HK-2 (cell line): ENCODE measurements around the gene TCF12.

Source experiments
- DNase-seq: peaks from one replicate; pipeline ENCODE4 v3.0.0-alpha.2; 2018; ENCODE audit not compliant: unreplicated experiment

Gene TCF12

DNA sequence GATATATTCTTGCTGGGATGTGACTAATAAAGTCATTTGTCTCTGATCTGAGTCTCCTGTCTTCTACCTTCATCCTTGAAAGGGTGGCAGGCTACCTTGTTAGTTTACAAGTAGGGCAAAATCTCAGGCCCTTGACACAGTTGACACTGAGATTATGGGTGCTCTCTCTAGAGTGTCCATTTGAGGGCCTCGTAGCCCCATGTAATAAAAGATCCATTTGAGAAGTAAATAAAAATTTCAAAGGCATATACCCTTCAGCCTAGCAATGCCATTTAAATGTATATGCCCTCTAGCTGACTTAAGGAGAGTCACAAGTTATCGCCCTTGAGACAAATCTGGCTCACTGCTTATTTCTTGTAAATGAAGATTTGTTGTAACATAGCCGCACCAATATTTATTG is 98.6 kb downstream of the TCF12 start:
- DNase-seq, result no peak

DNA sequence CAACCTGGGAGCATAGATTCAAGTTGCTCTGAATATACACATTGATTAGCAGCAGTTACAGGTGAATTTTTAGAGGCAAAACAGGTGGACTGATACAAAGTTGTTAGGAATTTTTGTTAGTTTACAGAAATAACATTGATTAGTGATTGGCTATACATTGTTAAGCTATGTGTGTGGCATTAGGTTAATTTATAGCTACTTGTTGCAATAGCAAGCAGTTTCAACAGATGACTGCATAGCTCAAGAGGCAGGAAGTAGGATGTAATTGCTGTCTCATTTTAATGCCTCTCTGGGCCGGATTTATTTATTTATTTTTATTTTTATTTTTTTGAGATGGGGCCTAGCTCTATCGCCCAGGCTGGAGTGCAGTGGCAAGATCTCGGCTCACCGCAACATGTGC is 99.7 kb downstream of the TCF12 start:
- no peak for DNase-seq

DNA sequence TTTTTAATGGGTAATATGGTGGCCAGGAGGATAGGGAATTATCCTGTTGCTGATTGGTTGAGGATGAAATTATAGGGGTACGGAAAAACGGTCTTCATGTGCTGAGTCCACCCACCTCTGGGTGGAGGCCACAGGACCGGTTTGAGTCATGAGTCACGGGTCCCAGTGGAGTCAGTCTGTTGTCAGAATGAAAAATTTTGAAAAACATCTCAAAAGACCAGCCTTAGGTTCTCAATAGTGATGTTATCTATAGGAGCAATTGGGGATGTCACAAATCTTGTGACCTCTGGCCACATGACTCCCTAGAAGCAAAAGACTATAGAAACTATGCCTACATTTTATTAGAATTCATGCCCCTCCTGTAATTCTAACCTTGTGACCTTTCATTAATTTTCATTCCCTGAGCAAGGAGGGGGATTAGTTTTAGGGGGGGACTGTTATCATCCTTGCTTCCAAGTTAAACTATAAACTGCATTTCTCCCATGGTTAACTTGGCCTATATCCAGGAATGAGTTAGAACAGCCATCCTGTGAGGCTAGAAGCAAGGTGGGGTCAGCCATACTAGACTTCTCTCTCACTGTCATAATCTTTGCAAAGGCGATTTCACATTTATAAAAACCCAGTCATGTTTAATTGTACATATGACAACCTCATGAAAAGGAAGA is 101.2 kb downstream of the TCF12 start:
- DNase-seq, result no peak

DNA sequence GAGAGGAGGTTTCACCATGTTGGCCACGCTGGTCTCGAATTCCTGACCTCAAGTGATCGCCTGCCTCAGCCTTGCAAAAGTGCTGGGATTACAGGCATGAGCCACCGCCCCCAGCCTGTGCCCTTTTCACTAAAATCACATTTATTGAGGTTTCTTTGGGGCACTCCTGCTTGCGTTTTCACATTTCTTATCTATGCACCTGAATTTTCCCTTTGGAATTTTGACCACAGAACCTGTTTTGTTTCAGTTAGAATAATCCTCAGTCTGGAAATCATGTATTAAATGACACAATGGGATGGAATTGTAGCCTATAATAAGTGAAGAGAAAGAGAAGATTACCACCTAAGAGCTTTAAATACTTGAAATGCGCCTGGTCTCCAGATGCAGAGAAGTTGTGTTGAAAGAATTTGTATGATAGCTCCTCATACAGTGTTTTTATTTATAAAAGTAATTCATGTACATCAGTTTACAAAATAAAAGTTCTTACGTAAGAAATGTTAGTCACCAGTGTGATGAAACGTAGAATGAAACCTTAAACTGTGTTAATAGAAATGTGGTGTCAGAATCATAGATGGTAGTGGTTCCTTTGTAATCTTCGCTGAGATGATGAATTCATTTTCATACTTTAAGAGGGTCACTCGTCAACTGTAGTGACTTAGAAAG is 107.0 kb downstream of the TCF12 start:
- DNase-seq, result no peak

DNA sequence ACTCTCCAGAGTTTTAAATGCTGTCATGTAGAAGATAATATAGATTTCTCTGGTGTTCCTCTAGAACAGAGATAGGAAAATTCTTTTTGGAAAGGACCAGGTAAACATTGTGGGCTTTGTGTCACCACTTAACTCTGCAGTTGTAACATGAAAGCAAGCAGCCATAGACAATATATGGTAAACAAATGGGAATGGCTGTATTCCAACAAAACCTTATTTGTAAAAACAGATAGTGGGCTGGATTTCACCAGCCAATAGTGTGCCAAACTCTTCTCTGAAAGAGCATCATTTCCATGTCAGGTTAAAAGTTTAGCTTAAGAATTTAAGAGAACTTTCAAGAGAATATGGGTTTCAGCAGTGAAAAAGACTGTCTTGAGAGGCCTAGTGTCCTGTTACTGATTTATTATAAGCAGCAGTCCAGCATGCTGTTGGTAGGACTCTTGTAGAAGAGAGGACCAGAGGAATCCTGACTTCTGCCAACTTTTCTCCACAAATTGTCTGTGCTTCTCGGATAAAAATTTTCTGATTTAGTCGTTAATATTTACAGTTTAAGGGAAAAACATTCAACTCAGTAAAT is 107.7 kb downstream of the TCF12 start:
- no peak for DNase-seq

DNA sequence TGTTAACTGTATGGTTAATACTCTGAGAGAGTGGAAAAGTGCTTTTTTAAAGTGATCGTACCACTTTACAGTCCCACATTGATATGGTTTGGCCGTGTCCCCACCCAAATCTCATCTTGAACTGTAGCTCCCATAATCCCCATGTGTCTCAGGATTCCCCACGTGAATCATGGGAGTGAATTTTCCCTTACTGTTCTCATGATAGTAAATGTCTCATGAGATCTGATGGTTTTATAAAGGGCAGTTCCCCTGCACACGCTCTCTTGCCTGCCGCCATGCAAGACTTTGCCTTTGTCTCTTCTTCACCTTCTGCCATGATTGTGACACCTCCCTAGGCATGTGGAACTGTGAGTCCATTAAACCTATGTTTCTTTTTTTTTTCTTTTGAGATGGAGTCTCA is 109.2 kb downstream of the TCF12 start:
- DNase-seq, result no peak

DNA sequence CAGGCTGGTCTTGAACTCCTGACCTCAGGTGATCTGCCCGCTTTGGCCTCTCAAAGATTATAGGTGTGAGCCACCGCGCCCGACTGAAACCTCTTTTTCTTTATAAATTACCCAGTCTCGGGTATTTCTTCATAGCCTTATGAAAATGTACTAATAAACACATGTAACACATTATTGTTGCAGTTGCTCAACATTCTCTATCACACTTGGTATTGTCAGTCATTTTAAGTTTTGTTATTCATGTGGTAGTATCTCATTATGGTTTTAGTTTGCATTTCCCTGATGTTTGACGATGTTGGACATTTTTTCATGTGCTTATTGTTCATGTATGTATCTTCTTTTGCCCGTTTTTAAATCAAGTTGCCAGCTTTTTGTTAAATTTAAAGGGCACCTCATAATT is 109.7 kb downstream of the TCF12 start:
- no peak for DNase-seq

DNA sequence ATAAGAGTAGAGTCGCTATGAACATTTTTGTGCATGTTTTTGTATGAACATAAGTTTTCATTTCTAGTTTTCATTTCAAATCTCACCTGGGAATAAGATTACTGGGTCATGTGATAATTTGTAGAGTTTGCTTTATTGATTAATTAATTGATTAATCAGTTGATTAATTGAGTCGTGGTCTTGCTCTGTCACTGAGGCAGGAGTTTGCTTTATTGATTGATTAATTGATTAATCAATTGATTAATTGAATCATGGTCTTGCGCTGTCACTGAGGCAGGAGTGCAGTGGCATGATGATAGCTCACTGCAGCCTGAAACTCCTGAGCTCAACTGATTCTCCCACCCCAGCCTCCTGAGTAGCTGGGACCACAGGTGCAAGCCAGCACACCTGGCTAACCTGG is 111.6 kb downstream of the TCF12 start:
- no peak for DNase-seq

DNA sequence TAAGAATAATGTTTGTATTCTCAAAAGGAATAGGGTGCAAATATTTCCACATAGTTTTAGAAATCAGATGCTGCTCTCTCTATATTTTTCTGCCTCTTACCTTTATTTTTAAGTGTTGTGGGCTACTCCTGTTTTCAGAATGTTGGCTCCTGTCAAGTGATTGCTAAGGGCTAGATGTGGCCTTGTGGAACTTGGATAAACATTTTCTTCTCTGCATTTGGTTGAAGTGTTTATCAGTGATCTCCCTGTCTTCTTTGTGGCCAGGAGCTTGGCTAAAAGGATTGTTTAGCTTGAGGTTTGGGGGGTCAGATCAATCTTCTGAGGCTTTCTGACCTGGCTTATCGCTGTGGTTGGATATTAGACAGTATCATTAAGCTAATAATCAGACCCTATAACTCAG is 112.6 kb downstream of the TCF12 start:
- no peak for DNase-seq

DNA sequence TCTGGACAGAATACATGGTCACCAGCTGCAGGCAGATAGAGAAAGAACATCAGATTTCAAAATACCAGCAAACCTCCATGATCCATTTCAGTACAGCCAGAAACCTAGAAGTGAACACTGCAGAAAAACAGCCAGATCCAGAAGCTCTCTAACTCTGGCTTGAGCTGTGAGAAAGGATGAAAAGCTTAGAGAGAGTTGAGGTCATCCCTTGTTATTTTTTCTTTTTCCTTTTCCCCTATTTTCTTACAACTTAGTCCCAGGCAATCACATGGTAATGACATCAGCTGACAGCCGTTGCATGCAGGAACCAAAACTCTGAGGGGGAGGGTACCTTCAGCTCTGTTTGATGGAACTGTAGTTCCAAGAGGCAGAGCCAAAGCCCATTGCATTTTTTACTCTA is 113.2 kb downstream of the TCF12 start:
- peak; percentile 4 for DNase-seq

DNA sequence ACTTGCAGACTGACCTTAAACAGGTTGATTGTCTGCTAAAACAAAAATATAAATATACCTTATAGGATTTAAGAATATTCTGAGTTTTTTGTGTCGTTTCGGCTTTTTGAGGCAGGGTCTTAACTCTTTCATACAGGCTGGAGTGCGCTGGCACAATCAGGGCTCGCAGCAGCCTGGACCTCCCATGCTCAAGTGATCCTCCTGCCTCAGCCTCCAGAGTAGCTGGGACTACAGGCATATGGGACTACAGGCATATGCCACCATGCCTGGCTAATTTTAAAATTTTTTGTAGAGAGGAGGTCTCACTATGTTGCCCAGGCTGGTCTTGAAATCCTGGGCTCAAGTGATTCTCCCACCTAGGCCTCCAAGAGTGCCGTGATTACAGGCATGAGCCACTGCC is 113.9 kb downstream of the TCF12 start:
- DNase-seq, result no peak

DNA sequence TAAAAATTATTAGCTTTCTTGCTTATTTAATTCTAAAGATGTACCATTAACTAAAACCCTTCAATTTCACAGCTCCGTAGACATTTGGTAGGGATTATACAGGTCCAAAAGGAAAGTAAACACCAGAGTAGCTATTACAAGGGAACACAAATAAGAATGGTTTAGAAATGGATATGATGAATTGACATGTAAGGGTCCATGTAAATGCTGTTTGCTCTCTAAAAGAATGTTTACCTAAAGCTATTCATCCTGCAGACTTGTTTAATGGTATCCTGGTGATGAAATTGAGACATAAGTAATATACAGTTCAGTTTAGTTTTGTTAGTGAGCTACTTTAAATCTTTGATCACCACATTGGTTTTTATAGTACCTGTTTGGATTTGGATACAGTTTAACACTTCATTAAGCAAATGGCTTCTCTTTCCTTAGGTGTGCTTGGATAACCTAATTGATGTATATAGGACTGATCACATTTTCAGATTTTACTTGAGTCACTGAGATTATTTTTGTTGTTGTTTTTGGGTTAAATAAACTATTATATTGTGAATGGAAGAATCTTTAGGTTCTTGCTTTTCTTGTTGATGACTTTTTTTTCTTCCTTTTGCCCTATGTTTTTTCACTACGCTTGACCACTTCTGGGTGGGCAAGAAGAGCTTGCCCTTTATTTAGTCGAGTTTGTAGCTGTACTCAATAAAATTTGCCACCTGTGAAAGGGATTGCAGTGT is 115.4 kb downstream of the TCF12 start:
- no peak for DNase-seq

DNA sequence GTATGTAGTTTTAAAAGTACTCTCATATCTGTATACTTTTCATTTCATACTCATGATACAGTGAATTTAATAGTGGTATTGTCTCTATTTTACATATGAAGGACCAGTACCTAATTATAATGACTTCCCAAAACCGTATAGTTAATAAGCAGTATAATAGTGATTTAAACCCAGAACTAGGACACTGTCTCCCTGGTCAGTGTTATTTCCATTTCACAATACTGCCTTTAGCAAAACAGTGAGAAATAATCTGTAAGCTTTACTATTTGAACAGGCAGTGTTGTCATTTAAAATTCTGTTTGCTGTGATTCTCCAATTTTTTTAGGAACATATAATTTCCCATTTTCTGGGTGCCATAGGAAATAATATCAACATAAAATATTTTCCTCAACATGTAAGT is 116.2 kb downstream of the TCF12 start:
- DNase-seq, result no peak

DNA sequence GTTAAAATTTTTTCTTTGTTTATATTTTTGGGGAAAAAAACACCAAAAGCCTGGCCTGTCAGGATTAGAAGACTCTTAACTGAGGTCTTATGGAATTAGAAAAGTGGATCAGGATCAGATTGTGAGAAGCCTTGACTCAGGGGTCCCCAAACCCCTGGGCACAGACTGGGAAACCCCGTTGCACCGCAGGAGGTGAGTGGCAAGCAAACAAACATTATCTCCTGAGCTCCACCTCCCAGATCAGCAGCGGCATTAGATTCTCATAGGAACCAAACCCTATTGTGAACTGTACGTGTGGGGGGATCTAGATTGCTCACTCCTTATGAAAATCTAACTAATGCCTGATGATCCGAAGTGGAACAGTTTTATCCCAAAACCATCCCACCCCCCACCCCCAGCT is 117.2 kb downstream of the TCF12 start:
- no peak for DNase-seq

DNA sequence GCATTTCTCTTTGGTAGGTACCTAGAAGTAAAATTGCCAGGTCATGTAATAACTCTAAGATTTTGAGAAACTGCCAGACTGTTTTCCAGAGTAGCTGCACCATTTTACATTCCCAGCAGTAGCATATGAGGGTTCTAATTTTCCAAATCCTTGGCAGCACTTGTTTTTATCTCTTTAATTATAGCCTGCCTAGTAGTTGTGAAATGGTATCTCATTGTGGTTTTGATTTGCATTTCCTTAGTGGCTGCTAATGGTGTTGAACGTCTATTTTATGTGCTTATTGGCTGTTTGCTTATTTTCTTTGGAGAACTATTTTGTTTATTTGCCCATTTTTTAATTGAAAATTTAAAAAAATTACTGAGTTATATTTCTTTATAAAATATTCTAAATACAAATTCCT is 117.9 kb downstream of the TCF12 start:
- no peak for DNase-seq

DNA sequence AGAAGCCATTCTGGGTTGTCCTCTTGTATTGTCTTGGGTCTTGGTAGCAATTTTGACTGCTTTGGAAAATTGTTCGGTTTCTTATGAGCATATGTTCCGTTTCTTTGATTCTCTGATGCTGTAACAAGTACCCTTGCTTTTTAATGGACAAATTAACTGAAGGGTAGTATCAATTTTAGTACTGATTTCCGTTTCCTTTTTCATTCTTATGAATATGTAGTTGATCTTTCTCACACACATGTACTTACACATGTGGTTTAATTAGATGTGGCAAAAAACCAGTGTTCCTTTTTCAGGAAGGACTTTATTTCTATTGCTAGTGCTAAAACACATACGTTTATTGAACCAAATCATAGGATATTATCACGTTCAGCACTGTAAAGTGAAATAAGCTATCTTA is 119.1 kb downstream of the TCF12 start:
- no peak for DNase-seq

DNA sequence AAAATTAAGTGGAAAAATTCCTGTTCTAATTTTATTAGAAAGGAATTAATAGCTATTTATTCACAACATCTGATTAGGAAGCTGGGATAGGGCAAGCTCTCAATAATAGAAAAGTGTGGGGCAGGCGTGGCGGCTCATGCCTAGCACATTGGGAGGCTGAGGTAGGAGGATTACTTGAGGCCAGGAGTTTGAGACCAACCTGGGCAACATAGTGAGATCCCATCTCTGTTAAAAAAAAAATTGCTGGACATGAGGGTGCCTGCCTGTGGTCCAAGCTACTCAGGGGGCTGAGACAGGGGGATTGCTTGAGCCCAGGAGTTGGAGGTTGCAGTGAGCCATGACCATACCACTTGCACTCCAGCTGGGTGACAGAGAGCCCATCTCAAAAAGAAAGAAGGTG is 119.6 kb downstream of the TCF12 start:
- no peak for DNase-seq

DNA sequence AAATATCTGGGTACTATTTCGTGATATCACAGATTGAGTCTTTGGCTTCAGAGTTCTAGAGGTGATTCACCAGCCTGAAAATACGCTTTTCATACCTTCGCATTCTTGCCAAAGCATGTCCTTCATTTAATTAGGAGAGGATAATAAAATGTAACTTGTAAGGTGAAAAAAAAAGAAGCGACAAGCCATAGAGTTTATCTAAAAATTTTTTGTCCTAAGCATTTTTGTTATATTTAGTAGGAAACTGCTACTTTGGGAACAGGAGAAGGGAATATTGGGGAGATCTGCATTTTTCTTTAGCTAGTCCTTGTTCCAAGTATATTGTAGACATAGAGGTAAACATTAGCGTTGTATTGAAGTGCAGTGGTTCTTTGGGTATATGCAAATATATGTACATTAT is 120.1 kb downstream of the TCF12 start:
- no peak for DNase-seq

DNA sequence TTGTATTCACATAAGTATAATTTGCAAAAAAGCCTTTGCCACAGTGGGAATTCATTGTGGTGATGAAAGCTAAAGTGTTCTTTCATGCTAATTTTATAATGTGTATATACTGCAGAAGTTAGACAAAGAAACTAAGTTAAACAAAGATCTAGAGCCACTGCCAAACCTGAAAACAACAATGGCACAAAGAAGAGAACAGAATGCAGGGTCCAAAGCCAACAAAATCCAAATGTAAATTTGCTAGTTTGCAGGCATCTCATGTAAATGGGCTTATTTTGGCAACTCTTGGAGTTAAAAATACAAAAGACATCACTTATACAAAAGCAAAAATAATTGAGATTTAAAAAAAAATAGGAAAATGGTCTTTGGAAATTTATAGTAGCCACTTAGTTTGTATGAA is 123.0 kb downstream of the TCF12 start:
- no peak for DNase-seq

DNA sequence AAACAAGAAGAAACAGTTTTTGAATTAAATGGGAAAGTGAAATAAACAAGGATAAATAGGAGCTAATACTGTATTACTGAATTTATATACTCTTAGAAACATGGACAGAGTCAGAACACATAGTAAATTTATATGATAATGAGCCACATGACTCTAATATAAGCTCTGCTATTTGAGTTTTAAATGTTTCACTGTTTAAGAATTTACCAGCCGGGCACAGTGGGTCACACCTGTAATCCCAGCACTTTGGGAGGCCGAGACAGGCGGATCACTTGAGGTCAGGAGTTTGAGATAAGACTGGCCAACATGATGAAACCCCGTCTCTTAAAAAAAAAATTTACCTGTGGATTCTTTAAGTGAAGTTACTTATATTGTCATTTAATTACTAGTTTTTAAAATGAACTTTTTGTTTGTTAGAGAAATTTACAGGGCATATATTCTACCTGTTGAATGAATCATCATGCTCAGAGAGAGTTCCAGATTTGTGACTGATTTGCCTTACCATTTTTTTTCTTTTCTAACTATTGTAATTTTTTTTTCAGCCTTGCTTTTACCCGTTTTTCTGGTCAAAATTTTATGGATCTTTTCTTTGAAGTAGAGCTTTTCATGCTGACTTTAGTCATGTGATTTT is 125.7 kb downstream of the TCF12 start:
- DNase-seq, result no peak

DNA sequence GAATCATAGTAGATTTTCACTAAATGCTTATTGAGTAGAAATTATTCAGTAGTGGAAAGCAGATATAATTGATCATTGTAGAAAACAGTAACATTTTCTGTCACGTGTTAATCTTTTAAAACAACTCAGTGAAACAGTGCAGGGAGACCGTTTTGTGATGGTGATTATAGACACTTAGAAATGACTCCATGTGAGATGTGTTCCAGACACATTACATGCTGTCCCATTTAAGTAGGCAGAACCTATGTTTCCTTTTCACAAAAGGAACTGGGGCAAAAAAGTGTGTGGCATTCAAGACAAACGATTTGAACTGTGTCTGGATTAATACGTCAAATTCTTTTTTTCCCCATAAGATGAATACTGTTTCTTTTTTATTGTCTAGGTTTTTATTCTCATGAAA is 126.5 kb downstream of the TCF12 start:
- no peak for DNase-seq

DNA sequence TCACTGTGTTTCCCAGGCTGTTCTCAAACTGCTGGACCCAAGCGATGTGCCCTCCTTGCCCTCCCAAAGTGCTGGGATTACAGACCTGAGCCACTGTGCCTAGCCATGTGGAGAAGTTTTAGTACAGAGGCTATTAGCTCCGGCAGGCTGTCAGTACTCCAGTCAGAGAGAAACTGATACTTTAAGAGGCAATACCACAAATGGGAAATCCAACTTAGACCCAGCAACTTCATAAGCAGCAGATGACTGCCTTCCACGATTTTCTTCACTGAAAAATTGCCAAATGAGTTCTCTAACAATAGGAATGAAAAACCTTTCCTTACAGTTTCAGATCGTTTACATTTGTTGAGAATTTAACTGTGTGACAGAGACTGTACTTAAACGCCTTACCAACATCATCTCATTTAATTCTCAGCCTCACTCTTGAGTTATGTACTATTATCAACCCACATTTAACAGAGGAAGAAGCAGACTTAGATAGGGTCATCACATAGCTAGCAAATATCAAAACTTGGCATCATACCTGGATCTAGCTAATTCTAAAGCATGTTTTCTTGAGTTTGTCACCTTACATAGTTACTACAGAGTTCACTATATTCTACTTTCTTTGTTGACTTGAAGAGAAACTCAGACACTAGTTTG is 127.4 kb downstream of the TCF12 start:
- DNase-seq, result no peak
